Measurements from ENCODE around the gene UBXN4. TPM values are rescaled to one million over a fixed set of nuclear protein-coding genes. Genes with fewer than 3 reads are reported as not detected.

Gene UBXN4
- total RNA-seq, 3 donors from 2014 or later = 70.2 to 101 (median 89.1) TPM

DNA sequence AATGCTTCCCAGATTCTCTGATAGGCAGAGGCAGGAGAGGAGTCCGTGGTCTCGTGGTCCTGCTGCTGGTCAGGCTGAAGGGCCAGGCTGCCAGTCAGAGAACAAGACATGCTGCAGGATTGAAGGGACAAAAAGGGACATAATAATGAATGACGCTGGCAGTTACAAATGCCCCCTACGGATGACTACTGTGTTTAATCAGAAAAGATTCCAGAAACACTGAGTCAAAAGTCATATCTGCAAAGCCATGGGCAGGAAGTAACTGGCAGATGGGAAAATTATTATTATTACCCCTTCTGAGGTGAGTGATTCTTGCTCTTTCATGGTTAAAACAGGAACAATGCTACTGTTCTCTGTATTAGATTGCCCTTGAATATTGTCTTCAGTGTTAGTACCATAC is 76.3 kb downstream of the UBXN4 start:
- no peaks in the 10 kb centered on the region for H3K27me3 ChIP-seq
- H3K27ac ChIP-seq = no peak overlapping the region
- DNase-seq (ENCODE audit: low spot score in 2 of 2) = no peak
- intact Hi-C loops (cut with DNase I; ENCODE audit: low total_unique reads) = no loop called here
- H3K4me1 ChIP-seq = no peaks in the 10 kb centered on the region
- H3K9me3 ChIP-seq = peaks cover 3 to 5% of the 10 kb centered on the region in 2 donors
- H3K4me3 ChIP-seq = no peak overlapping the region
- H3K36me3 ChIP-seq = no peaks in the 10 kb centered on the region
- TF ChIP-seq POLR2AphosphoS5 (IDR thresholded peaks at IDR 0.05) (no peak), POLR2A (IDR thresholded peaks at IDR 0.05) (no peak)
- TF ChIP-seq, protein P1, sequence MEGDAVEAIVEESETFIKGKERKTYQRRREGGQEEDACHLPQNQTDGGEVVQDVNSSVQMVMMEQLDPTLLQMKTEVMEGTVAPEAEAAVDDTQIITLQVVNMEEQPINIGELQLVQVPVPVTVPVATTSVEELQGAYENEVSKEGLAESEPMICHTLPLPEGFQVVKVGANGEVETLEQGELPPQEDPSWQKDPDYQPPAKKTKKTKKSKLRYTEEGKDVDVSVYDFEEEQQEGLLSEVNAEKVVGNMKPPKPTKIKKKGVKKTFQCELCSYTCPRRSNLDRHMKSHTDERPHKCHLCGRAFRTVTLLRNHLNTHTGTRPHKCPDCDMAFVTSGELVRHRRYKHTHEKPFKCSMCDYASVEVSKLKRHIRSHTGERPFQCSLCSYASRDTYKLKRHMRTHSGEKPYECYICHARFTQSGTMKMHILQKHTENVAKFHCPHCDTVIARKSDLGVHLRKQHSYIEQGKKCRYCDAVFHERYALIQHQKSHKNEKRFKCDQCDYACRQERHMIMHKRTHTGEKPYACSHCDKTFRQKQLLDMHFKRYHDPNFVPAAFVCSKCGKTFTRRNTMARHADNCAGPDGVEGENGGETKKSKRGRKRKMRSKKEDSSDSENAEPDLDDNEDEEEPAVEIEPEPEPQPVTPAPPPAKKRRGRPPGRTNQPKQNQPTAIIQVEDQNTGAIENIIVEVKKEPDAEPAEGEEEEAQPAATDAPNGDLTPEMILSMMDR (IDR thresholded peaks at IDR 0.05) = no peak

DNA sequence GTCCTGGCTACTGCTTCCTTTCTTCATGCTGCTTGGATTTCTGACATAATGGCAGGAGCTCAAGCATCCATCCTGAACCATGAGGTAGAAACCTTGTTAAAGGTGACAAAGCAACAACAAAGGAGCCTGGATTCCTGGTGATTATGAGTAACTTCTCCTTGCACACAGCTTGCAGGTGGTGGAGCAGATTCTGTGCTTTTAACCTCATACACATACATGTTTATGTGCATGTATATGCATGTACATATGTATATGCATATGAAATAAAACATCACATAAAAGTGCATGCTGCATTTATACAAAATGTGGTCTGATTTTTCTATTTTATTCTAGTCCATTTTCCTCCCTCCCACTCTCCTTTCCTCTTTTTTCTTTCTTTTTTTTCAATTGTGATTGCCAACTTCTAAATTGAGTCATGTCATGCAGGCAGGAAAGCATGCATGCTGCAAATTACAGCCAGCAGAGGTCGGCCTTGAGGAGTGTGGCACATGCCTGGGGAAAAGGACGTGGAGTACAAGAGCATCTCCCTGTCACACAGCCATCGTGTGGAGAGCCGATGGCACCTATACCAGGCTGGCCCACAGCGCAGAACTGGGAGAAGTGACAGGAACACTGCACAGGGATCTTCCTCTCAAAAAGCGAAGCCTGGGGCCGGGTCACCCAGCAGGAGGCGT is 77.4 kb downstream of the UBXN4 start:
- no peak for TF ChIP-seq POLR2AphosphoS5 (IDR thresholded peaks at IDR 0.05)
- DNase-seq (ENCODE audit: low spot score in 2 of 2) = no peak

DNA sequence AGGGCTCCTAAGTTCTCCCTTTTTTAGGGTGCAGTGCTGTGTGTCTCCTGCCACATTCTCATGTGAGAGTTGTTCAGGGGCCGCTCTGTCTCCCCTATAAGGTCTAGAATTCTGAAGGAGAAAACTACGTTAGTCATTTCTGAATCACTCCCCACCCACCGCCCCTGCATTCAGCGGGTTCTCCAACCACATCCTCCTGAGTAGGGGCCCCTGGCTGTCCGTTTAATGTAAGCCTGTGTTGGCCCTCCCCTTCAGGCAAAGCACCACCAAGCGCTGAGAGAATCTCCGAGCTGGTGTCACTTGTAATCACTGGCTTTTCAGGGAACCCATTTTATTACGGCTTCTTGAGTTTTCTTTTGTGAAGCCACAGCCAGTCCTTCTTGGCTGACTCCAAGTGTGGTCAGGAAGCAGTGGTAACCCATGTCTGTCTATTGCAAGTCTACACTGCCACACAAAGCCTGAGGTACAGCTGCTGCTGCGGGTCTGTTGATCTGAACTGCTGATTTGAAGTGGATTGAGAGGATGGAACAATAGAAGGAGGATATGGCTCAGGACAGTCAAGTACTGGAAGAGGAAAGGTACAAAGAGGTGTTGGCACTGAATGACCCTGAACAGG is 78.5 kb downstream of the UBXN4 start:
- Histone ChIP-seq H3K27ac (no peak overlapping the region), H3K4me3 (no peak overlapping the region), H3K9me3 (peaks cover 3 to 8% of the 10 kb centered on the region in 2 donors), H3K27me3 (no peaks in the 10 kb centered on the region), H3K36me3 (no peaks in the 10 kb centered on the region), H3K4me1 (no peaks in the 10 kb centered on the region)
- intact Hi-C loops (cut with DNase I; ENCODE audit: low total_unique reads) = no loop called here
- DNase-seq (ENCODE audit: low spot score in 2 of 2) = no peak
- TF ChIP-seq, protein P1 (IDR thresholded peaks at IDR 0.05) = no peak
- no peak for TF ChIP-seq POLR2A (IDR thresholded peaks at IDR 0.05)
- TF ChIP-seq POLR2AphosphoS5 (IDR thresholded peaks at IDR 0.05) = no peak

More for the DNA sequence above, 77.4 kb downstream of the UBXN4 start:
- H3K4me1 ChIP-seq = no peaks in the 10 kb centered on the region
- H3K27ac ChIP-seq = no peak overlapping the region
- no peak overlapping the region for H3K4me3 ChIP-seq
- H3K27me3 ChIP-seq = no peaks in the 10 kb centered on the region
- peaks cover 3 to 8% of the 10 kb centered on the region in 2 donors for H3K9me3 ChIP-seq
- intact Hi-C loops (cut with DNase I; ENCODE audit: low total_unique reads) = no loop called here
- no peaks in the 10 kb centered on the region for H3K36me3 ChIP-seq

DNA sequence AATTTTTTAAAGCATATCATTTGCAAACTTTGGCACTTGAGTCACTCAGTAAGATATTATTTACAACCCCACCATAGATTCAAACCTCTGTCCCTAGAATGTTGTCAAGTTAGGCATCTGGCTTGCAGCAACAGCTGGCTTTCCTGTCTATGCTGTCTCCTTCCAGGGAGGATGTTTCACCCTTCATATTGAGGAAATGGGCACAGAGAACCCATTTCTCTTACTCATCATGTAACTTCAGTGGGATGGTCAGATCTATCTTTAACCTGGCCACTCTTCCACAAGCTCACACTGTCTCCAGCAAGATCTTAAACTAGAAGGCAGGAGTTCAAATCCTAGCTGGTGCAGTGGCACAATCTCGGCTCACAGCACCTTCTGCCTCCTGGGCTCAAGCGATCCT is 79.5 kb downstream of the UBXN4 start:
- no peak for TF ChIP-seq POLR2AphosphoS5 (IDR thresholded peaks at IDR 0.05)
- TF ChIP-seq, protein P1 (IDR thresholded peaks at IDR 0.05) = no peak
- no peak for TF ChIP-seq POLR2A (IDR thresholded peaks at IDR 0.05)
- H3K4me1 ChIP-seq = no peaks in the 10 kb centered on the region
- H3K36me3 ChIP-seq = no peaks in the 10 kb centered on the region
- intact Hi-C loops (cut with DNase I; ENCODE audit: low total_unique reads) = no loop called here
- no peak overlapping the region for H3K4me3 ChIP-seq
- no peak for DNase-seq (ENCODE audit: low spot score in 2 of 2)
- no peaks in the 10 kb centered on the region for H3K27me3 ChIP-seq
- peaks cover 3 to 8% of the 10 kb centered on the region in 2 donors for H3K9me3 ChIP-seq
- H3K27ac ChIP-seq = no peak overlapping the region

DNA sequence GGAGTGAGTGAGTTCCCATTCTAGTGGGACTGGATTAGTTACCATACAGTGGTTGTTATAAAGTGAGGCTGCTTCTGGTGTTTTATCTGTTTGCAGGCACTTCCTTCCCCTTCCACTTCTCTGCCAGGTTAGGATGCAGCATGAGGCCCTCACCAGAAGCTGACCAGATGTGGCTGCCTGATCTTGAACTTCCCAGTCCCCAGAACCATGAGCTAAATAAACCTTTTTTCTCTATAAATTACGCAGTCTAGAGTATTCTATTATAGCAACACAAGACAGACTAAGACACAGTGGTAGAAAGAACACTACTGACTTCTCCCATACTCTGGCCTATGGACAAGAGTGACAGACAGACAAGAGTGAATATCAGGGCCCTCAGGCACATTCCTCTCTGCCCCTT is 81.2 kb downstream of the UBXN4 start:
- no peak overlapping the region for H3K27ac ChIP-seq
- no peaks in the 10 kb centered on the region for H3K4me1 ChIP-seq
- H3K36me3 ChIP-seq = no peaks in the 10 kb centered on the region
- intact Hi-C loops (cut with DNase I; ENCODE audit: low total_unique reads) = no loop called here
- TF ChIP-seq, protein P1 (IDR thresholded peaks at IDR 0.05) = no peak
- TF ChIP-seq POLR2AphosphoS5 (IDR thresholded peaks at IDR 0.05) (no peak), POLR2A (IDR thresholded peaks at IDR 0.05) (no peak)
- H3K4me3 ChIP-seq = no peak overlapping the region
- no peaks in the 10 kb centered on the region for H3K27me3 ChIP-seq
- peaks cover 3 to 8% of the 10 kb centered on the region in 2 donors for H3K9me3 ChIP-seq
- no peak for DNase-seq (ENCODE audit: low spot score in 2 of 2)
